Head of caudate nucleus (tissue), 42 donors: ENCODE data around the gene NGEF.
A peak's percentile ranks its signal among the peaks of the same experiment; 100 is the strongest.

ENCODE experiments used
- DNase-seq, 42 donors: peaks; one replicate each; pipeline versions ENCODE4 v3.0.0 to v3.0.0-alpha.2; 2020 to 2021; ENCODE audit warnings: mixed read lengths in 7 of 42
- intact Hi-C: fragments of 100-400 bp; cut with DNase I; formaldehyde crosslinking; loops from one replicate; pipeline ENCODE4 v1.15.0; 2022

Gene NGEF

GRCh38 chr2:232884549-232885263 is 128.3 kb downstream of the NGEF start:
- intact Hi-C loops = no loop called here
- peak in 10 of 42 donors; percentile 1 to 36 (median 10) for DNase-seq

DNA sequence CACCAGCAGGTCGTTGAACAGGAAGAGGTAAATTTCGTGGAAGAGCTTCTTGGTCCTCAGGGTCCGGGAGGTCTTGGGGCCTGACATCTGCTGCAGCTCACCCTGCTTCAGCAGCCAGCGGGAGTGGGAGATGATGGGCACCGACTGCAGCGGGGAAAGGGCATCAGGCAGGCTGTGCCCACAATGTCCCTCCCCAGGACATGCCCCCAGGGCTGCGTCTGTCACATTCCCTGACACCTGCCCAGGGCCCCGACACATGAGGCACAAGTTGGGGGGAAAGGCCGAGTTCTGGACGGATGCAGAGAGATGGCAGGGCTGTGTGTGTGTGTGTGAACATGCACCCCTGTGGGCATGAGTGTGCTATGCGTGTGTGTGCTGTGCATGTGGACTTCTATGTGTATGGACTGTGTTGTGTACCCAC is 129.0 kb downstream of the NGEF start:
- DNase-seq = peak in 4 of 42 donors; percentile 0 to 9 (median 2)
- intact Hi-C loops = no loop called here

- DNase-seq = peak in 9 of 42 donors; percentile 1 to 31 (median 10)
- intact Hi-C loops = no loop called here
Observed at GRCh38 chr2:232883116-232883721, 129.8 kb downstream of the NGEF start.

DNA sequence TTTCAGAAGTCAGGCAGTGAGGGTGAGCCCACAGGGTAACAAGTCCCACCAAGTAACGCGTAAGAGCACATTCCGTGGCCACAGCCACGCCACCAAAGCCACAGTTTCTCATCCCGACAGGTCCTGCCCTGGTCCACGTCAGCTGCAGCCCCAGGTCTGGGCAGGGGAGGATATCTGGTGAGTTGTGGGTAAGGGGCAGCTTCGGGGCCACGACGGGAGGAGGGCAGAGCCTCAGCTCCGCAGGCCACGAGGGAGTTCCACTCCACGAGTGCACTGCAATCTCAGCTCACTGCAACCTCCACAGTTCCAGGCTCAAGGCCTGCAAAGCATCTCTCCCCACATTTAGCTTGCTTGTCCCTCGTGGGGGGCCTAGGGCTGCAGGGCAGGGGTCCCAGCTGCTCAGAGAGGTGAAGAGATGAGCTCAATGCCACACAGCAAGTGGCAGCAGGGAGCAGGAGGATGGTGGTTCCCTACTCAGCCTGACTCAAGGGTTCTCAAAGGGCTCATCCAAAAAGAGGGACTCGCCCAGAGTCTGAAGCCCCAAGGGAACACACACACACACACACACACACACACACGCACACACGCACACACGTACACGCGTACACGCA is 130.4 kb downstream of the NGEF start:
- peak in 3 of 42 donors; percentile 2 to 9 (median 3) for DNase-seq
- intact Hi-C loops = no loop called here

DNA sequence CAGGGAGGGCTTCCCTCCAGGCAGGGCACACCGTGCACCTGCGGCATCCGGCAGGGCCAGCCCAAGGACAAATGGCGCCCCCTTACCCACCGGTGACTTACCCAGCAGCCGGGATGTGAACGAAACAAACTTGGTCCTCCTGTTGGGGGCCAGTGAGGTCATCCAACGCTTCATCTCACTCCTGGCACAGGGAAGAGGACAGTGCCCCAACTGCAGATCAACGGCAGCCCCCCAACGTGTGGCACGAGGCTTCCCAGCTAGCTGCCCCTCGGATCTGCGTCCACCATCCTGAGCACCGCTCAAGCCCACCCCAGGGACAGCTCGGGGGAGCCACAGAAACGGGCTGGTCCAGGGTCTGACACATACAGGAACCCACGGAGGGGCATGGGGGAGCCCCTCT is 131.0 kb downstream of the NGEF start:
- intact Hi-C loops = no loop called here
- peak in 2 of 42 donors; percentile 2 to 7 for DNase-seq

DNA sequence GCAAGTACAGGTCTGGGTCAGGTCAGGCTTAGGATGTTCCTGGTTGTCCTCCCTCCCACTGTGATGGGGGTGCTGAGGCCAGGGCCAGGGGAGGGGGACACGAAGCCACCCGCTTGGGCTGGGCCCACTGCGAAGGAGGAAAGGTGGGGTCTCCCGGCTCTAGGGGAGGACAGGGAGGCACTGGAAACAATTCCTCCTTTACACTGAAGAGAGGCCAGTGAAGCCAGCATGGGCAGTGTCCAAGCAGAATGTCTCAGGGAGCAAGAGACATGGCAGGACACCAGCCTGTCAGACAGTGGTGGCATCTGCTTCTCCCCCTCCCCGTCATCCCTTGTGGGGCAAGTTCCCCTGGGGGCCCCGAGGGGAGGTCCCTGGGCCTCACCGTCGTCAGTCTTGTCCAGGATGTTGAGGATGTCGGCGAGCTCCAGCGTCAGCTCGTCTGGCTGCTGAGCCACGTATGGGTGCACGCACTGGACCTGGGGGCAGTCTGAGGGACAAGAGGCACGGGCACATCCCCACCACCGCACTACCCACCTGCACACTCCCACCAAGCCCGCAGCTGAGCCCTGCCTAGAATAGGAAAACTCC is 132.2 kb downstream of the NGEF start:
- DNase-seq = peak in 11 of 42 donors; percentile 3 to 46 (median 26)
- intact Hi-C loops = no loop called here

DNA sequence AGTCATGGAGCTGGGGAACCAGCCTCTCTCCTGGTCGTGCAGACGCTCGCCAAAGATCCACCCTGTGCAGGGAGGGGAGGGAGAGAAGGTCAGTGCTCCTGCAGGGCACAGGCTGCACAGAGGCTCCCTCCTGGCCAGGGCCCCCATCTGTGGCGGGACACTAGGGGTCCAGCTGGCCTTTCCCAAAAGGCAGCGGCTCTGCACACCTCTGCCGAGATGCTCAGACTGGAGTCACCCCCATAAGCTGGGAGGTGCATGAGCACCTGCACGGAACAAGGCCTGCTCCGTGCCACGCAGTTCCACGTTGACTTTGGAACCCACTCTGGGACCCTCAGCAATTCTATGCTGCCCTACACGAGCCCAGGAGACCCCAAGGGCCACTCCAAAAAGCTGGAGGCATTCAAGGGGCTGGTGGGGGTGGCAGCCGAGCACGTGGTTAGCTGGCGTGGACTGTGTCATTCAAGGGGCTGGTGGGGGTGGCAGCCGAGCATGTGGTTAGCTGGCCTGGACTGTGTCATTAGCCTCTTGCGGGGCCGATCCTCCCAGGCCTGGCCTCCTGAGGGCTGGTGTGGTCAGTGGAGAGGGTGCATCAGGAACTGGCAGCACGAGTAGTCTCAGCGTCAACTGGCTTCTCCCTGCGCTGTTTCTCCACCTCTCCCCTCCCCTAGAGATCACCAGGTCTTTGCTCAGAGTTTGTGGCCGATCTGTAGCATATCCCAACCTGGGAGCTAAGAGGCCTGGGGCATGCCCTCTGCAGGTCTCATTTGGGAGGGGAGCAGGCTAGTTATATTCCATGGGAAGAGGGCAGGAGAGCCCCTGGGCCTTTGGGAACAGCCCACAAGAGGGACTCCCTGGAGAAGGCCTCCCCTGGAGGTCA is 133.2 kb downstream of the NGEF start:
- intact Hi-C loops = loop anchor here (10.0 kb wide), 1 partner anchor 145 kb away; no protein-coding TSS in a partner anchor
- peak in 12 of 42 donors; percentile 7 to 47 (median 23) for DNase-seq

DNA sequence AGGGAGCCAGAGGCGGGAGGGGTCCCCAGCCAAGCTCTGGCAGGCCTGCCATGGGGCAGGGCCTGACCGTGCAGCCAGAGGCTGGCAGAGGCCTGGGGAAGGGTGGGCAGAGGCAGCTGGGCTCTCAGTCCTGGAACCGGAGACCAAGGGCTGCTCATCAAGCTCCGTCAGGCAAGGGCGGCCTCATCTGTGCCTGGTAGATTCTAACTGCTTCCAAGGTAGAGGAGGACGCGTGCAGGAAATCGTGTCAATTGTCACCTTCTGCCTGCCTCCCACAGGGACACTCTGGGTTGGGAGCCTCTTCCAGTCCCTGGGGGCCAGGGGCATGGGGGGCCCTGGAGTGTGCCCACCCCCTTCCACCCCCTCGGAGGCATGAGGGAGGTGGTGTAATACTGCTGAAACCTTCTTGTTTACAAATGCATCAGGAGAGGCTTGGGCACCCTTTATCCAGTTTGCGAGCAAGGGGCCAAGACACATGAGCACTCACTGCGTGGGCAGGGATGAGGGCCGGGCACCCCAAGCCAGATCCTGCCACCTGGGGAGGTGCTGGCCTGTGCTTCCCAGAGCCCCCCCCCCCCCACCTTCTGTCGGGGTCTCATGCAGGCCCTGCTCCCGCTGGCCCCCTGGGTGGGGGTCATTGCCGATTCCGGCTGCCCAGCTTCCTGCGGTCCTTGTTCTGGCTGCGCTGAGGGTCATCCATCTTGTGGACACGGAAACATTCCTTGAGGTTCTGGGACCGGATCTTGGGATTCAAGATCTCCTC is 134.0 kb downstream of the NGEF start:
- intact Hi-C loops = loop anchor here (10.0 kb wide), 1 partner anchor 146 kb away; no protein-coding TSS in a partner anchor
- peak in 19 of 42 donors; percentile 29 to 62 (median 48) for DNase-seq

GRCh38 chr2:232877940-232878511 is 135.0 kb downstream of the NGEF start:
- peak in 14 of 42 donors; percentile 5 to 51 (median 26) for DNase-seq
- intact Hi-C loops = loop anchor here (10.0 kb wide), 1 partner anchor 147 kb away; no protein-coding TSS in a partner anchor

DNA sequence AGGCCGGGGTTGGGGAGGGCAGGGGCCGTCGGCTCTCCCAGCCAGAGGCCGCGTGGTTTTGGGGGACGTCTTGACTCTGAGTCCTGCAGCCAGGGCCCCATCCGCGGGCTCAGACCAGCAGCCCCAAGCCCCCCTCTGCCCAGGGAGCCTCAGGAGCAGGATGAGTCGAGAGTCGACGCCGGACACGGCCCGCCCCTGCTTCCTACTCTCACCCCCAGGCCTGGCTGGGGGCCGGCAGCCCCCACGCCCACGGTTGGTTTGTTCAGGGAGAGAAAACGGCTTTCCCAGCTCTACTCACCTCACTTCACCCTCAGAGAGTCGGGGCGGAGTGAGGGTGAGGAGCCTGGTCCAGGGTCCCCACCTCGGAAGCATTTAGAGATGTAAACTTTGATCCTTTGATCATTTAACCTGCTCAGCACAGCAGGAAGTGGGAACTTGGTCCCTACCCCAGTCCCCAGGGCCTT is 136.0 kb downstream of the NGEF start:
- intact Hi-C loops = loop anchor here (10.0 kb wide), 1 partner anchor 148 kb away; no protein-coding TSS in a partner anchor
- peak in 12 of 42 donors; percentile 2 to 61 (median 39) for DNase-seq

DNA sequence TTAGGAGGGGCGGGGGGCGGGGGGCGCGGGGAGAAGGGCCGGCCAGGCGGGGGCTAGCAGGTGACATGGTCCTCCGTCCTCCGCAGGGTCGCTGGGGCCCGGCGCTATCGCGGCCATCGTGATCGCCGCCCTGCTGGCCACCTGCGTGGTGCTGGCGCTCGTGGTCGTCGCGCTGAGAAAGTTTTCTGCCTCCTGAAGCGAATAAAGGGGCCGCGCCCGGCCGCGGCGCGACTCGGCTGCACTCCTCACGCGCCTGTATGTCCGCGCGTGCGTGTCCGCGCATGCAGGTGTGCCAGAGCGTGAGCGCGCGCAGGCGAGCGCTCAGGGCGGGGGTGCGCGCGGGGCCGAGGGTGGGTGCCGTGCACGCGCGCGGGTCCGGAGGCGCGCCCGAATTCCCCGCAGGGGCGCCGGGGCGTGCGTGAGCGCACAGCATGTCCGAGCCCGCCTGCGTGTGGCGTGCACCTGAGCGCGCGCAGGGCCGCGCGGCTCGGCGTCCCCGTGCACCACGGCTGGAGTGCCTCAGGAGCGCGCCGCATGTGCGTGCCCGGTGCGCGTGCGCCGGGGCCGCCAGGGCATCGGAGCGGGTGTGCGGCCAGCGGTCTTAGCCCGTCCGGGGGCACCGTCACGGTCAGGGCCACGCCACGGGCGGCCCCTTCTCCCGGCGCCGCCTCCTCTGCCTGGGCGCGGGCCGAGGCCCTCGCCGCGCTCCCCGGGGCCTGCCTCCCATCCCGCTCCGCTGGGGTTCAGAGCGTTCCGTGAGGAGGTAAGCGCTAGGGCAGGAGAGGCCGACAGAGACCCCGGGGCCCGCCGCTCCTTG is 136.7 kb downstream of the NGEF start:
- peak in 36 of 42 donors; percentile 51 to 84 (median 69) for DNase-seq
- intact Hi-C loops = loop anchor here (10.0 kb wide), 1 partner anchor 148 kb away; no protein-coding TSS in a partner anchor

- peak in 39 of 42 donors; percentile 42 to 88 (median 71) for DNase-seq
- intact Hi-C loops = loop anchor here (10.0 kb wide), 1 partner anchor 149 kb away; no protein-coding TSS in a partner anchor
Observed at GRCh38 chr2:232875256-232876121, 137.6 kb downstream of the NGEF start.

GRCh38 chr2:232874677-232875223 is 138.3 kb downstream of the NGEF start:
- DNase-seq = peak in 3 of 42 donors; percentile 6 to 30 (median 19)
- intact Hi-C loops = loop anchor here (10.0 kb wide), 1 partner anchor 150 kb away; no protein-coding TSS in a partner anchor

DNA sequence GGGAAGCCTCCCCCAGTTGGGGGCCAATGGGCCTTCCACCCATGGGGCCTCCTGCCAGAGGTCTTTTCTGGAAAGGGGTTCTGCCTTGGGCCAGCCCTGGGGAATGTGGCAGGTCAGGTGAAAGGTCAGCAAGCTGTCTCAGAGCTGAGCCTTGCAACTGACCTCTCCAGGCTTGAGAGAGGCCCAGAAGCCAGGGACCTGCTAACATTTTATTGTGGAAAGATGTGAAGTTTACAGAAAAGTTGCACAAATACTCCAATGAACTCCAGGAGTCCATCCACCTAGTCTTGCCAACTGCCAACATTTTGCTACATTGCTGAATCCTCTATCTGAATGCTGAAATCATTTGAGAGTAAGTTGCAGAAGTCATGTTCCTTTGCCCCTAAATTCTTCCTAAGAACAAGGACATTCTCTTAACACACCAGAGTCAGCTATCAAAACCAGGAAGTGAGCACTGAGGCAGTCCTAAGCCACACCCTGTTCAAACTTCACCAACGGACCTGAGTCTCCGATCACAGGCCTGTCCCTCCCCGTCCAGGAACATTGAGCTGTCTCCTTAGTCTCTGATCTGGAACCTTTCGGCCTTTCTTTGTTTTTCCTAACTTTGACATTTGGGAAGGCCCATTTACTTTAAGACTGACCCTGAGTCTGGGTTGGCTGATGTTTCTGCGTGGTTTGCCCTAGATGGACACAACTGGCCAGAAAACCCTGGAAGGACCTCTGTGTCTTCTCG is 139.0 kb downstream of the NGEF start:
- DNase-seq = peak in 1 of 42 donors; percentile 19
- intact Hi-C loops = loop anchor here (10.0 kb wide), 1 partner anchor 151 kb away; no protein-coding TSS in a partner anchor
